DMS114 treated with DMSO at 0.1 percent for 48 hours (cell line): ENCODE measurements around the gene POLD2.

Source experiments
- DNase-seq: peaks from one replicate; lab custom pipeline; 2025; ENCODE audit not compliant: unreplicated experiment; lab: John Stamatoyannopoulos, UW

POLD2 gene

DNA sequence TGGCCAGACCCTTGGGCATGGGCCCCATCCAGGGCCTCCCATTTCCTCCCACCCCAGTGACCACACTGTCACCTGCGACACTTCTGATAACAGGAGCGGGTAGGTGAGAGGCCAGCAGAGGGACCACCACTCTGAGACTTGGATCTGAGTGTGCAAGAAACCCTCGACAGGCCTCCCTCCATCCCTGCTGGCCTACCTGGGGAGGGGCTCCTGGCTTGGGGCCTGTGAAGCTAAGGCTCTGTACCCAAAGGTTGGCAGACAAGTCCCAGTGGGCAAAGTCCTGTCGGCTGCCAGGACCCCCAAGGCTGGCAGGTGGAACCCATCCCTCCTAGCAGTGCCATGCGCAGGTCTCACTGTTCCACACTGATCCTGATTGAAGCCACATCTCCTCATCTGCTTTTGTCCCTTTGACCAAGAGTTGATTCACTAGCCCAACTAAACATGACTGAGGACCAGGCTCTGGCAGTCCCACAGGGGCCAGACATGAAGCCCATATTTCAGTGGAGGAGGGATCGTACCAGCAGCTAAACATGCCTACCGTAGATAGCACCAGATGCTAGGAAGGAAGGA, 56.8 kb downstream of the POLD2 start:
- DNase-seq, result no peak

DNA sequence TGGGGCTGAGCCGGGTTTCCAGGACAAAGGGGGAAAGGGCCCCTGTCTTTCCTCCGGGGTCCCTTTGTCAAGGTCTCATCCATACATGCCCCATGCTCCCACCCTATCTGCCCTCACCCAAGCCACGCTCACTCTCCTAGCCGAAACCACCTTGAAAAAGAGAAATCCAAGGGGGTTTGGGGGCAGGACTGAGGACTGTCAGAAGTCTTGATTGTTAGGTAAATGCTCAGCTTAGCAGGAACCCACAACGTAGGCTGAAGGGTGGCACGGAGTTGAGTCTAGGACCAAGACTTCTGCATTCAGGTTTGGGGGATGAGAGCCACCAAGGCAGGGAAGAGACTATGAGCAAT, 57.3 kb downstream of the POLD2 start:
- no peak for DNase-seq

DNA sequence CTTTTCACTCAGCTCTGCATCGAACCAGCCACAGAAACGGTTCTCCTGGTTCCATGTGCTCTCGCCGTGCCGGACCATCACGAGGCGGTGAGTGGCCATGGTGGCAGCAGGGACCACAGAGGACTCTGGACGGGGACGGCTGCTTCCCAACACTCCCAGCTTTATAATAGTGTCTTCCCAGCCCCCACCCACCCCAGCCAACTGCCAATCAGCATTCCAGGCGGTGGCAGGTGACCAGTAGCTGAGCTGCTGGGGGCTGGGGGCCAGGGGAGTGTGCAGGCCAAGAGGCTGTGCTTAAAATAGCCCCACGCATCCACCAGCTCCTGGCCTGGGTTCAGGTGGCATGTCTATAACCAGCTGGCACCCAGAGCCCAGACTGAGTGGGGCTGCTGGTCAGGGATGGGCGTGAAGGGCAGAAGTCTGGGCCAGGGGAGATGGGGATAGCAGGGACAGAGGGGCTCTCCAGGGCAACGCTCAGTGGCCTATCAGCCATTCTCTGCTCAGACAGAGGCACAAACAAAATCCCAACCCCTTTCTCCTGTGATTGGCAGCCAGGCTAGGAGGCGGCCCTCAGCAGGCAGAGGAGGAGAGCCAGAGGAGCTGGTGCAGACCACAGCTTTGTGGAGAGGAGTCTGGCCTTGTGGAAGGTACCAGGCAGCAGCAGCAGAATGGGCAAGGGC, 57.8 kb downstream of the POLD2 start, which contains the start of gene PGAM2:
PGAM2 (minus strand) TSS at position 137 of the 680 bp plus-strand sequence; CDS start at position 99, 38 bp downstream.
- DNase-seq, result no peak

DNA sequence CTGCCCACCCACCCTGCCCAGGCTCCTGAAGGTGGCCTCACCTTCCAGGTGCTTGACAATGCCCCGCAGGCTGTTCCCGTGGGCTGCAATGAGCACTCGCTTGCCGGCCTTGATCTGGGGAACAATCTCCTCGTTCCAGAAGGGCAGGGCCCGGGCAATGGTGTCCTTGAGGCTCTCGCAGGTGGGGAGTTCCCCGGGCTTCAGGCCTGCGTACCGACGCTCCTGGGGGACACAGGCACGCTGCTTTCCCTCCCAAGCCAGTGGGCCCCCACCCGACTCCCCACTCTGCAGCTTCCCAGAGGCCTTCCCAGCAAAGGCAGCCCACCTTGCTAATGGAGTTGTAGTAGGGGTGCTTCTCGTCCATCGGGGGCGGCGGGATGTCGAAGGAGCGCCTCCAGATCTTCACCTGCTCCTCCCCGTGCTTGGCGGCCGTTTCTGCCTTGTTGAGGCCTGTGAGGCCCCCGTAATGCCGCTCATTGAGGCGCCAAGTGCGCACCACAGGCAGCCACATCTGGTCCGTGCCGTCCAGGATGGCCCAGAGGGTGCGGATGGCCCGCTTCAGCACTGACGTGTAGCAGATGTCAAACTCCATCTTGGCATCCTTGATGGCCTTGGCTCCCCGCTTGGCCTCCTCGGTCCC, 58.4 kb downstream of the POLD2 start:
- no peak for DNase-seq
